GM18861 (cell line): ENCODE data around the gene AP1S3.
"Not testable (repeated sequence)": the region's sequence is repeated elsewhere in the genome, so short reads cannot be mapped to it uniquely, and the experiment has no call there.

Experiments
- ATAC-seq: cut with Tn5 transposase; IDR thresholded peaks from one replicate; pipeline ENCODE4 v1.9.1; 2021; ENCODE audit not compliant: unreplicated experiment

Gene AP1S3

GRCh38 chr2:223854741-223855140 lies 17.4 kb upstream of the AP1S3 start:
- peak; percentile 47 for ATAC-seq

GRCh38 chr2:223853425-223853837 lies 16.0 kb upstream of the AP1S3 start:
- no peak for ATAC-seq

- no peak for ATAC-seq
Measured at GRCh38 chr2:223852281-223852795, 15.0 kb upstream of the AP1S3 start.

GRCh38 chr2:223847410-223847809 lies 10.0 kb upstream of the AP1S3 start:
- ATAC-seq: no peak

GRCh38 chr2:223846515-223846914 lies 9.1 kb upstream of the AP1S3 start:
- no peak for ATAC-seq

GRCh38 chr2:223841436-223842190 lies 4.2 kb upstream of the AP1S3 start:
- ATAC-seq: peak; percentile 39

GRCh38 chr2:223835701-223836532 lies 1.5 kb downstream of the AP1S3 start:
- ATAC-seq: peak; percentile 49

- no peak for ATAC-seq
Measured at GRCh38 chr2:223834431-223834830, 3.0 kb downstream of the AP1S3 start.

GRCh38 chr2:223832241-223832903 lies 5.0 kb downstream of the AP1S3 start:
- no peak for ATAC-seq

- no peak for ATAC-seq
Measured at GRCh38 chr2:223829128-223829527, 8.3 kb downstream of the AP1S3 start.

- no peak for ATAC-seq
Measured at GRCh38 chr2:223828314-223828713, 9.1 kb downstream of the AP1S3 start.

GRCh38 chr2:223826995-223827394 lies 10.4 kb downstream of the AP1S3 start:
- ATAC-seq: no peak

- no peak for ATAC-seq
Measured at GRCh38 chr2:223824301-223824700, 13.1 kb downstream of the AP1S3 start.

- ATAC-seq: no peak
Measured at GRCh38 chr2:223822818-223823217, 14.6 kb downstream of the AP1S3 start.

- ATAC-seq: no peak
Measured at GRCh38 chr2:223820549-223820948, 16.8 kb downstream of the AP1S3 start.

- no peak for ATAC-seq
Measured at GRCh38 chr2:223819891-223820290, 17.5 kb downstream of the AP1S3 start.

- ATAC-seq: no peak
Measured at GRCh38 chr2:223815884-223816570, 21.4 kb downstream of the AP1S3 start.

- ATAC-seq: no peak
Measured at GRCh38 chr2:223815186-223815883, 22.0 kb downstream of the AP1S3 start.

- ATAC-seq: not testable (repeated sequence)
Measured at GRCh38 chr2:223814764-223815163, 22.6 kb downstream of the AP1S3 start.

GRCh38 chr2:223813329-223813728 lies 24.1 kb downstream of the AP1S3 start:
- ATAC-seq: no peak
